Body of pancreas (tissue), 4 donors: Measurements from ENCODE around the gene PAIP2B. TPM values are rescaled to one million over a fixed set of nuclear protein-coding genes. Genes with fewer than 3 reads are reported as not detected.
A peak's percentile ranks its signal among the peaks of the same experiment; 100 is the strongest.

Source experiments
- ATAC-seq: fragments of 150-250 bp; one replicate; pipeline ENCODE4 v1.9.1; 2016
- DNase-seq, 4 donors: peaks; one replicate each; pipeline ENCODE4 v3.0.0-alpha.2; 2019
- H3K27ac ChIP-seq, 4 donors: fragments of 200-600 bp; sonication (generic); 1 replicate in 3 of 4; 2 replicates in 1 of 4; pipeline versions ENCODE4 v1.5.1 to v1.6.1; 2016 to 2019; ENCODE audit warnings: mild to moderate bottlenecking in 1 of 4, mixed read lengths in 1 of 4, moderate library complexity in 1 of 4
- H3K27me3 ChIP-seq, 2 donors: fragments of 200-600 bp; sonication (generic); one replicate each; pipeline ENCODE4 v1.6.0; 2016; ENCODE audit warnings: mild to moderate bottlenecking in 1 of 2
- H3K36me3 ChIP-seq, 2 donors: fragments of 200-600 bp; sonication (generic); replicated peaks in 1 of 2; 2 replicates each; pipeline ENCODE4 v1.5.1; 2016; ENCODE audit warnings: low read depth in 2 of 2; ENCODE audit not compliant: insufficient read depth in 1 of 2
- H3K4me1 ChIP-seq: fragments of 200-600 bp; sonication (generic); one replicate; pipeline ENCODE4 v1.6.0; 2016
- H3K4me3 ChIP-seq, 2 donors: fragments of 200-600 bp; sonication (generic); 1 replicate in 1 of 2; 2 replicates in 1 of 2; pipeline ENCODE4 v1.5.1; 2016 to 2019
- H3K9me3 ChIP-seq, 3 donors: fragments of 200-600 bp; sonication (generic); 1 replicate in 2 of 3; 2 replicates in 1 of 3; pipeline ENCODE4 v1.5.1; 2016
- CTCF ChIP-seq, 7 experiments: fragments of 450-650 bp in 4 of 7; fragments of 200-600 bp in 3 of 7; sonication (generic) in 3 of 7; IDR thresholded peaks; one replicate each; pipeline ENCODE4 v1.5.1; 2016 to 2019; ENCODE audit warnings: antibody characterized with exemption in 7 of 7
- POLR2A ChIP-seq, 3 donors: fragments of 450-650 bp; IDR thresholded peaks; one replicate each; pipeline ENCODE4 v1.6.1; 2016; ENCODE audit warnings: antibody characterized with exemption in 3 of 3, mild to moderate bottlenecking in 2 of 3
- WGBS, 2 donors: methylation state at CpG; one replicate each; pipeline ENCODE4 v1.1.5; 2017; 5-methylcytosine and 5-hydroxymethylcytosine counted together
- intact Hi-C: fragments of 100-400 bp; cut with DNase I; formaldehyde crosslinking; loops from one replicate; pipeline ENCODE4 v1.15.1; 2023
- total RNA-seq, 2 donors: library from RNA; depleted of rRNA; stranded (reverse); fragments of >200 nt; gene quantifications; one replicate each; pipeline ENCODE4 v1.1.0, GENCODE V29; 2016

The PAIP2B gene
- total RNA-seq, 2 donors from 2014 or later: 18.5 to 32.9 TPM

- H3K4me3 ChIP-seq: no peak overlapping the region
- WGBS, 2 donors: 82 to 86% methylated on average over 3 of the region's 3 CpGs
- DNase-seq (no peak), ATAC-seq (no peak)
- H3K27ac ChIP-seq: no peak overlapping the region
- TF ChIP-seq CTCF (IDR thresholded peaks at IDR 0.05): no peak
- no peak for TF ChIP-seq POLR2A (IDR thresholded peaks at IDR 0.05)
- no peaks in the 10 kb centered on the region for H3K9me3 ChIP-seq
- no peaks in the 10 kb centered on the region for H3K4me1 ChIP-seq
- intact Hi-C loops: no loop called here
- H3K27me3 ChIP-seq: no peaks in the 10 kb centered on the region
- no peaks in the 10 kb centered on the region for H3K36me3 ChIP-seq
Observed at GRCh38 chr2:71252862-71253261, 26.0 kb upstream of the PAIP2B start.

GRCh38 chr2:71250935-71251334, 24.0 kb upstream of the PAIP2B start:
- ATAC-seq (no peak), DNase-seq (no peak)
- intact Hi-C loops: no loop called here
- Histone ChIP-seq H3K9me3 (no peaks in the 10 kb centered on the region), H3K4me3 (no peak overlapping the region), H3K4me1 (no peaks in the 10 kb centered on the region), H3K36me3 (no peaks in the 10 kb centered on the region), H3K27me3 (no peaks in the 10 kb centered on the region), H3K27ac (no peak overlapping the region)
- no peak for TF ChIP-seq POLR2A (IDR thresholded peaks at IDR 0.05)
- no peak for TF ChIP-seq CTCF (IDR thresholded peaks at IDR 0.05)
- 91 to 94% methylated on average over 8 of the region's 8 CpGs for WGBS, 2 donors

- intact Hi-C loops: no loop called here
- Histone ChIP-seq H3K9me3 (no peaks in the 10 kb centered on the region), H3K4me1 (no peaks in the 10 kb centered on the region), H3K36me3 (no peaks in the 10 kb centered on the region), H3K27me3 (no peaks in the 10 kb centered on the region), H3K27ac (peak overlapping the region in 1 of 4 donors; percentile 19), H3K4me3 (no peak overlapping the region)
- TF ChIP-seq POLR2A (IDR thresholded peaks at IDR 0.05): no peak
- no peak for TF ChIP-seq CTCF (IDR thresholded peaks at IDR 0.05)
- WGBS, 2 donors: 67 to 81% methylated on average over 1 of the region's 1 CpG
- ATAC-seq: no peak
- DNase-seq: no peak
Observed at GRCh38 chr2:71244302-71244660, 17.4 kb upstream of the PAIP2B start.

GRCh38 chr2:71243634-71244301, 16.9 kb upstream of the PAIP2B start:
- ATAC-seq (peak; percentile 60), DNase-seq (peak in 3 of 4 donors; percentile 33 to 42 (median 33))
- H3K27me3 ChIP-seq: no peaks in the 10 kb centered on the region
- WGBS, 2 donors: 28 to 64% methylated on average over 1 of the region's 1 CpG
- TF ChIP-seq CTCF (IDR thresholded peaks at IDR 0.05) (no peak), POLR2A (IDR thresholded peaks at IDR 0.05) (no peak)
- H3K9me3 ChIP-seq: no peaks in the 10 kb centered on the region
- no peaks in the 10 kb centered on the region for H3K4me1 ChIP-seq
- intact Hi-C loops: no loop called here
- peak overlapping the region in 1 of 4 donors; percentile 19 for H3K27ac ChIP-seq
- H3K4me3 ChIP-seq: no peak overlapping the region
- H3K36me3 ChIP-seq: no peaks in the 10 kb centered on the region

GRCh38 chr2:71240794-71241193, 13.9 kb upstream of the PAIP2B start:
- Histone ChIP-seq H3K9me3 (no peaks in the 10 kb centered on the region), H3K36me3 (no peaks in the 10 kb centered on the region), H3K27ac (no peak overlapping the region), H3K27me3 (no peaks in the 10 kb centered on the region), H3K4me3 (no peak overlapping the region), H3K4me1 (no peaks in the 10 kb centered on the region)
- intact Hi-C loops: no loop called here
- DNase-seq (no peak), ATAC-seq (no peak)
- TF ChIP-seq CTCF (IDR thresholded peaks at IDR 0.05) (no peak), POLR2A (IDR thresholded peaks at IDR 0.05) (no peak)
- WGBS, 2 donors: 82 to 85% methylated on average over 3 of the region's 3 CpGs
